GM19023 (cell line): ENCODE measurements around the gene HDAC6.
"Not testable (repeated sequence)": the region's sequence is repeated elsewhere in the genome, so short reads cannot be mapped to it uniquely, and the experiment has no call there.

Experiments
- ATAC-seq: cut with Tn5 transposase; IDR thresholded peaks from one replicate; pipeline ENCODE4 v1.9.1; 2021; ENCODE audit warnings: mild to moderate bottlenecking, moderate library complexity; ENCODE audit not compliant: unreplicated experiment

The HDAC6 gene

DNA sequence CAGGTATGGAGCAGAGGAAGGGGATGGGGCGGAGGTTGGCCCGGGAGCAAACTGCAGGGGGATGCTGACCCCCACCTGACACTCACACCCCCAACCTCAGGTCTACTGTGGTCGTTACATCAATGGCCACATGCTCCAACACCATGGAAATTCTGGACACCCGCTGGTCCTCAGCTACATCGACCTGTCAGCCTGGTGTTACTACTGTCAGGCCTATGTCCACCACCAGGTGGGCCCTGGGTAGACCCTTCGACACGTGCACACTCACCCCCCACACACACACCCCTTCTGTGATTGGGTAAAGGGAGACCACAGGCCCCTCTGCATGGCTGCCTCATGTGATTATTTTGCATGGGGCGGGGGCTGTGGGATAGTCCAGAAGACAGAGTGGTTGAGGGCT lies 22.2 kb downstream of the HDAC6 start:
- ATAC-seq: no peak

DNA sequence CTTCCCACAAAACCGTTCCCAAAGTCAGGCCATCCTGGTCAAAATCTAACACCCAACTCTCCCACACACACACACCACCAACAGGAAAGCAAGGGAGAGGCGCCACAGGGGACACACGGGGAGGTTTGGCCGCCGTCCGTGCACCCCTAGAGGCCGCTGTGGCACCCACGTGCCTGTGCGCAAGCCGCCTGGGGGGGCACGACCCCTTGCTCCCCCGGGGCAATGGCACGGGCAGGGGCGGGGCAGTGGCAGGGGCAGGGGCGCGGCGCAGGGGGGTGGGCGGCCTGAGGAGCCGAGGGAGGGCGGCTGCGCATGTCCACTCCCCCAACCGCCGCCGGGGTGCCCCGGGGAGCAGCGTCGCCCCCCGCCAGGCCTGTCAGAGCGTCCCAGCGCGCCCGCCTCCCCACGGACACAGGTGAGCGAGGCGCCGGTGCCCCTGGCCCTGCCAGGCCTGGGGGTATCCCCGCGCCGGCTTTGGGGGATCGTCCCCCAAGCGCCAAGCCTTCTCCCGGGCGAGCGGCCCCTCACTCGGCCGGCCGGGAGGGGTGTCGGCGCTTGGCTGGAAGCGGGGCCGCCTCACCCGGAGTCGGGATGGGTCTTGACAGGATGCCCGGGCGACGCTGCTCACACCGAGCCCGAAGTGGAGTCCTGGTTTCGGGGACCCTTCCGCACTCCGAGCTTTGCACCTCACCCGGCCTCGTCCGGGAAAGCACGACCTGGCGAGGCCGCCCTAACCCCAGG lies 24.4 kb downstream of the HDAC6 start, which contains the start of gene ERAS:
TSS of gene ERAS (plus strand) at position 379 of the 741 bp plus-strand sequence. CDS start 2,611 bp downstream, outside the sequence.
- ATAC-seq: no peak

DNA sequence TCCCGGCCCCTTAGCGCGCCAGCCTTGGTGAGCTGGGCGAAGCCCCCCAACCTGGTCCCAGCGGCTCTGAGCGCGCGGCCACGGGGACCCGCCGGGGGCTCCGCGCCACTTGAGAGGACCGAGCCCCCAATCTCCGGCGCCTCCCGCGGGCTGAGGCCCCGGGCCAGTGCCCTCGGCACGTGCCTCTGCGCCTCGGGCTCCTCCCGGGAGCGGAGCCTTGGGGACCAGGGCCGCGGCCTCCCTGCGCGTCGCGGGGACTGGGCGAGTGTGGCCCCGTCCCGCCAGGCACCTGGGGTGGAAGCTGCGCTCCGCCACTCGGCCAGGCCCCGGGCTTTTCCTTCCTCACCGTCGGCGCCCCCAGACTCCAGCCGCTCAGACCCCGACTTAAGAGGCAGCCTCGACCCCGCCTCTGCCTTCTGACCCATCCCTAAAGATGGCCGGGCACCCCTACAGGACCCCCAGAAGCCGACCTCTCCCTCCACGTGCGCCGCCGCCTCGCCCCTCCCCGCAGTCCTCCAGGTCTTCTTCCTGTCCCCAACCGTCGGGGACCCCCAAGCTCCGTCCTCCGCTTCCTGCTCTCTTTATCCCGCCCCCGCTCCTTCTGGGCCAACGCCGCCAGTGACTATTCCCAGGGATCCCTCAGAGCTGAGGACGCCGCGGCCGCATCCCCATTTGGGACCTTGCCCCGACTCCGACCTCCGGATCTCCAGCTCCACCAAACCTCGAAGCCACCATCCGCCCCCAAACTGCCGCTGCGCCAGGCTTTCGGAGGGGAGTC lies 25.2 kb downstream of the HDAC6 start:
- ATAC-seq: no peak

DNA sequence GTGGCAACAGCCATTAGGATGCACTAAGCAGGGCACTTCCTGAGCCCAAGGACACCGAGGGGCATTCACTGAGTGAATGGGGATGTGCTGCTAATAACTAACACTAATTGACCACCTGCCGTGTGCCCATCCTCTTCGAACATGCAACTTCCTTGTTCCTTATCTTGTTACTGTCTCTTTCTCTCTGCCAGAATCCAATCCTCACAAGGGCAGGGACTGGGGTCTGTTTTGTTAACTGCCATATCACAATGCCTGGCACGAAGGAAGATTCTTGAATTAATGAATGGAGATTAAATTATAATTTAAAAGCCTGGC lies 25.7 kb downstream of the HDAC6 start:
- no peak for ATAC-seq

DNA sequence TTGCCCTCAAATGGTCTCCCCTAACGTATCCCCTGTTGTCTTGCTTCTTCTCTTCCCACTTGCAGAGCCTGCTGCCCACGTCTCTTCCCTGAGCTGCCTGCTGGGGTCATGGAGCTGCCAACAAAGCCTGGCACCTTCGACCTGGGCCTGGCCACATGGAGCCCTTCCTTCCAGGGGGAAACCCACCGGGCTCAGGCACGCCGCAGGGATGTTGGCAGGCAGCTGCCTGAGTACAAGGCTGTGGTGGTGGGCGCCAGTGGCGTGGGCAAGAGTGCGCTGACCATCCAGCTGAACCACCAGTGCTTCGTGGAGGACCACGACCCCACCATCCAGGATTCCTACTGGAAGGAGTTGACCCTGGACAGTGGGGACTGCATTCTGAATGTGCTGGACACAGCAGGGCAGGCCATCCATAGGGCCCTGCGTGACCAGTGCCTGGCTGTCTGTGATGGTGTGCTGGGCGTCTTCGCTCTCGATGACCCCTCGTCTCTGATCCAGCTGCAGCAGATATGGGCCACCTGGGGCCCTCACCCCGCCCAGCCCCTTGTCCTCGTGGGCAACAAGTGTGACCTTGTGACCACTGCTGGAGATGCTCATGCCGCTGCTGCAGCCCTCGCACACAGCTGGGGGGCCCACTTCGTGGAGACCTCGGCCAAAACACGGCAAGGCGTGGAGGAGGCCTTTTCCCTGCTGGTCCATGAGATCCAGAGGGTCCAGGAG lies 27.3 kb downstream of the HDAC6 start:
- ATAC-seq: no peak

DNA sequence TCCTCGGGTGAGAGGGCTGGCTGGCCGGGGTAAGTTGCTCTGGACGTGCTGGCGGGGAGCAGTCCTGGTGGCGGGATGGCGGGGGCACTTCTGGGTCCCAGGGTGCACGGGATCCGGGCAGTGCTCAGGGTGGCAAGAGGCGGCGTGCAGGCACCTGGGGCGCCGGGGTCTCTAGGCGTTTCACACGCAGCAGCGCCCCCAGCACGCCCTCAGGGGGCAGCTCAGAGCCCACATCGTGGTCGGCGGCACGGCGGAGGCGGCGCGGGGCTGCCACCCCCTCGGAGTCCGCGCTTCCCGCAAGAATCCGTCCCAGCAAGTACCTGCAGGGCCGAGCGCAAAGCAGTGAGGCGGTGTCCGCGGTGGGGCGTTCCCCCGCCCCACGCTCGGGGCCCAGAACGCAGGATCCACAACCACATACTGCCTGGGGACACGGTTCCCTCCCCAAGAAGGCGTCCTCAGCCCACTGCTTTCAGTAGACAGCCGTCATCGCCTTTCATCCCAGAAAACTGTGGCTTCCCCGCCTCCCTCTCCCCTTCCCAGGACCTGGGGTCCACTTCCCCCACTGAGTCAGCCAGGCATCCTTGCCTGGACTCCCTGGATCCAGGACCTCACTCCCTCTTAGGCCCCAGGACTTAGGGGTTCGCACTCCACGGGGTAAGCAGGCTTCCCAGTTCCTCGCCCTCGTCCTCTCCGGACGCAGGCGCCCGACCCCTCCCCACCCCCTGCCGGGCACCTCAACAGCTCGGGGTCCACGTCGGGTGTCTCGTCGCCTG lies 29.5 kb downstream of the HDAC6 start:
- no peak for ATAC-seq

DNA sequence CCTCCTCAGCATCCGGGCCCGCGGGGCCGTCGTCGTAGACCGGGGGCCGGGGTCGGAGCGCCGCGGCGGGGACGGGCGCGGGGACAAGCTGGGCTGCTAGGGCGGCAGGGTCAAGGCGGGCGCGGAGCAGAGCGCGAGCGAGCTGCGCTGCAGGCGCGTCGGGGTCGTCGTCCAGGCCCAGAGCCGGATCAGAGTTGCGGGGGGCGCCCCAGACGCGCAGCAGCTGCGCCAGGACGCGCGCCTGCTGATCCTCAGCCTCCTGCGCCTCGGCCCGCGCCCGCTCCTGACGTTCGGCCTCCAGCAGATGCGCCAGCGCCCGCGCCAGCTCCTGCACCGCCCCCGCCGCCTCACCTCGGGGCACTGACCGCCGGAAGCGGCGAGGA lies 30.0 kb downstream of the HDAC6 start:
- ATAC-seq: no peak

DNA sequence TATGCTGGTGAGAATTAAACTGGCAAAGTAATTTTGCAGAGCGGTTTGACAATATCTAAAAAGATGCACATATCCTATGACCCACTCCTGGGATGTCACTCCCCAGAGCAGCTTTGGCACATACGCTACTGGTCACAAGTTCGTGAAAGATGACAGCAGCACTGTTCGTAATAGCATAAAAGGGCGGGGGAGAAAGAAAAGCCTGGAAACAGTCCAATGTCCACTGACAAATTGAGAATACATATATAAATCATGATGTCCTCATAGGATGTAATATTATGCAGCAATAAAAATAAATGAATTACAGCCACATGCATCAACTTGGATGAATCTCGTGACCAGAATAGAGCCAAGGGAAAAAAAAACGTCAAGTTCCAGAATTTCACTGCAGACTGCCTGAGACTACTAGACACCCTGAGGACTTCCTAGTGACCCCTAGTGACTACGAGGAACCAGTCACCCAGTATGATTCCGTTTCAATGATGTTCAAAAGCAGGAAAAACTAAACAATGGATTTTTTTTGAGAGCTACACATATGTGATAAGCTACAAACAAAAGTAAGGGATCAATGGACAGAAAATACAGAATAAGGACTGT lies 31.8 kb downstream of the HDAC6 start:
- no peak for ATAC-seq

DNA sequence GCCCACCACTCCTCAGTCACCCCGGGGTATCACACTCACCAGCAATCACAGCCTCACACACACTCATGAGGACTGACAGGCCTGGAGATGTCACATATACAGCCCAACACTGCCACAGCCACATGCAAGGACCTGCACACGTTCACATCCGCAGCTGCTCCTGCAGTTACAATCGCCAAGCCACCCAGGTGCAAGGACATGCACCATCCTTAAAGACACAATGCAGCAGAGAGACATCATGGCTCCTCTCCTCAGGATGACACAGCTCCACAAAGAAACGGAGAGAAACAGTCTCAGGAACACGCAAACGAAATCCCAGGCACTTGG lies 32.5 kb downstream of the HDAC6 start:
- ATAC-seq: no peak

DNA sequence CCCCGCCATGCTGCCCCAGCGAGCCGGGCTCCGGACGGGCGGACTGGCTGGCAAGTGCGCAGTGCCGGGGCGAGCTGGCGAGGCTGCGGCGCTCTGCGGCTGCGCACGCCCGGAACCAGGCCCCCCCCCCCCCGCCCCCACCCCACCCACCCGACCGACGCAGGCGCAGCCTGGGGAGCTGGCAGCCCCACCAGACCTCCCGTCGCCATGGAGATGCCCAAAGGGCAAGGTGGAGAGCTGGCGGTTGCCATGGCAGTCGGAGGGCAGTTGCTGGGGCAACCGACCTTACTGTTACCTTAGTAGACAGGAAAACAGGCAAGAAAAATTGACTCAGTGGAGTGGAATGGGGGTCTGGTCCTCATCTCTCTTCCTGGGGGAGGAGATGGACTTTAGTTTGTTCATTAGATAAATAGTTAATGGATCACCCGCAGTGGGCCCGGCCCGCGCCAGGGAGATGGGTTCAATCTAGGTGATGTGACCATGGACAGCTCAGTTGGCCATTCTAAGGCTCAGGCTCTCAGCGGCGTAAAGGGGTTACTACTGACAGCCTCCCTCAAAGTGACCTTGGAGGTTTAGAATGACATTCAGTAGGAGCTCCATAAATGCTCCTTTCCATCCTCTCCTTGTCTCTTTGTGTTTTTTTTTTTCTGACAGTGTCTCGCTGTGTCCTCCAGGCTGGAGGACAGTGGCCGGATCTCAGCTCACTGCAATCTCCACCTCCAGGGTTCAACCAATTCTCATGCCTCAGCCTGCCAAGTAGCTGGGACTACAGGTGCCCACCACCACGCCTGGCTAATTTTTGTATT lies 33.9 kb downstream of the HDAC6 start, which contains the start of gene PCSK1N:
TSS of gene PCSK1N (minus strand) at position 87 of the 806 bp plus-strand sequence. CDS start at position 9, 78 bp downstream.
- ATAC-seq: no peak

DNA sequence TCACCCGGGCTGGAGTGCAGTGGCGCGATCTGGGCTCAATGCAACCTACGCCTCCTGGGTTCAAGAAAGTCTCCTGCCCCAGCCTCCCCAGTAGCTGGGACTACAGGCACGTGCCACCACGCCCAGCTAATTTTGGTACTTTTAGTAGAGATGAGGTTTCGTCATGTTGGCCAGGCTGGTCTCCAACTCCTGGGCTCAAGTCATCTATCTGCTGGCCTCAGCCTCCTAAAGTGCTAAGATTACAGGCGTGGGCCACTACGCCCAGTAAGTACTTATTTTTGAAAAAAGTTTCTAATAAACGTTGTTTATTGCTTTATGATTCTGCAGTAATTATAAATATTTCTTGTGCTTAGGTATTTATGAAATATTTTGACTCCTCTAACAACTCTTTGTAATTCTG lies 37.8 kb downstream of the HDAC6 start:
- ATAC-seq: no peak

DNA sequence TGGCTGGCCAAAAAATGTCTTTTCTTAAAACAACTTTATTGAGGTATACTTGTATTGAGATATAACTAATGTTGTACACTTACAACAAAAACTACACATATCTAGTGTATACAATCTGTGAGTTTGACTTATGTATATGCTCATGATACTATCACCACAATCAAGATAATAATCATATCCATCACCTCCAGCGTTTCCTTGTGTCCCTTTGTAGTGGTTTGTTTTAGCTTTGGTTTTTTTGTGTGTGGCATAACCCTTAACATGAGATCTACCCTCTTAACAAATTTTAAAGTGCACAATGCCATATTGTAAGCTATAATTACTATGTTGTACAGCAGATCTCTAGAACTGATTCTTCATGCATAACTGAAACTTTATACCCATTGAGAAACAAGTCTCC lies 47.0 kb downstream of the HDAC6 start:
- ATAC-seq: no peak

DNA sequence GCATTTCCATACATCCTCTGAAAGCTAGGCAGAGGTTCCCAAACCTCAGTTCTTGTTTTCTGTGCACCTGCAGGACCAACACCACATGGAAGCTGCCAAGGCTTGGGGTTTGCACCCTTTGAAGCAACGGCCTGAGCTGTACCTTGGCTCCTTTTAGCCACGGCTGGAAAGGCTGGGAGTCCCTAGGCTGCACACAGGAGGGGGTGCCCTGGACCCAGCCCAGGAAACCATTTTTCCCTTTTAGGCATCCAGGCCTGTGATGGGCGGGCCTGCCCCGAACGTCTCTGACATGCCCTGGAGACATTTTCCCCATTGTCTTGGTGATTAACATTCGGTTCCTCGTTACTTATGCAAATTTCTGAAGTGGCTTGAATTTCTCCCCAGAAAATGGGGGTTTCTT lies 51.0 kb downstream of the HDAC6 start:
- ATAC-seq: no peak

DNA sequence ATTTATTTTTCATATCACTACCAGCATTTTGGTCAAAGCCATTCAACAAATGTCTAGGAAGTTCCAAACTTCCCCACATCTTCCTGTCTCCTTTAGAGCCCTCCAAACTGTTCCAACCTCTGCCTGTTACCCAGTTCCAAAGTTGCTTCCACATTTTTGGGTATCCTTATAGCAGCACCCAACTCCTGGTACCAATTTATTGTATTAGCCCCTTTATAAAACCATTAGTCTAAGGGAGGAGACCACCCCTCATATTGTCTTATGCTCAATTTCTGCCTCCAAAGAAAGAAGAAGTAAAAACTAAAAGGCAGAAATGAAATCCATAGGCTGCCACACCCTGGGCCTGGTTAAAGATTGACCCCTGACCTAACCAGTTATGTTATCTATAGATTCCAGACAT lies 51.6 kb downstream of the HDAC6 start:
- ATAC-seq: not testable (repeated sequence)

DNA sequence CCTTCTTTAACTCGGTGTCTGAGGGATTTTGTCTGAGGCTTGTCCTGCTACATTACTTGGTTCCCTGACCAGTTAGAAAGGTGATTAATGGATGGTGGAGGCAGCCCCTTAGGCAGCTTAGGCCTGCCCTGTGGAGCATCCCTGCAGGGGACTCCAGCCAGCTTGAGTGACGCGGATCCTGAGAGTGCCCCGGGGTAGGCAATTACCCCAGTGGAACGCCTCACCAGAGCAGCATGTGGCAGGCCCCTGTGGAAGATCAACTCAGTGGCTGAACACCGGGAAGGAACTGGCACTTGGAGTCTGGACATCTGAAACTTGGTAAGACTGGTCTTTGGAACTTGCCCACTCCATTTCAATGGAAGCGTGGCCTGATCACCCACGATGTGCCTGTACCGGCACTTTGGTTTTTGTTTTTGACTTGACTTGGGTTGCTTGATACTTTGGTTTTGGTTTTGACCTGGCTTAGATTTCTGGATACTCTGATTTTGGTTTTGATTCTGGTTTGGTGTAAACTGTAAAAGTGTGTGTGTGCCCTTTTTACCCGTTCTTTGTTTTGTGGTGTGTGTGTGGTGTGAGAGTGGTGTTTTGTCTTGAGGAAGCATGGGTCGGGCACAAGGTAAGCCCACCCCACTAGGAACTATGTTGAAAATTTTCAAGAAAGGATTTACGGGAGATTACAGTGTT lies 52.4 kb downstream of the HDAC6 start:
- ATAC-seq: not testable (repeated sequence)

DNA sequence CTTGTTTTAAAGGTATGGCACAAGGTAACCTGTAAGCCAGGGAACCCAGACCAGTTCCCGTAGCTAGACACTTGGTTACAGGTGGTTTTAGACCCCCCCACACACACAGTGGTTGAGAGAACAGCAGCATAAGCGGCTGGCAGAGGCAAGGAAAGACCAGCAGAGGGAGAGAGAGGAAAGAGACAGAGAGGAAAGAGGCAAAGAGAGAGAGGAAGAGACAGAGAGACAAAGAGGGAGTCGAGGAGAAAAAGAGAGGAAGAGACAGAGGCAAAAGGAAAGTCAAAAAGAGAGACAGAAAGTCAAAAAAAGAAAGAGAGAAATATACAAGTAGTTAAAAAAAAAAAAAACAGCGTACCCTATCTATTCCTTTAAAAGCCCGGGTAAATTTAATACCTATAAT lies 53.0 kb downstream of the HDAC6 start:
- no peak for ATAC-seq

DNA sequence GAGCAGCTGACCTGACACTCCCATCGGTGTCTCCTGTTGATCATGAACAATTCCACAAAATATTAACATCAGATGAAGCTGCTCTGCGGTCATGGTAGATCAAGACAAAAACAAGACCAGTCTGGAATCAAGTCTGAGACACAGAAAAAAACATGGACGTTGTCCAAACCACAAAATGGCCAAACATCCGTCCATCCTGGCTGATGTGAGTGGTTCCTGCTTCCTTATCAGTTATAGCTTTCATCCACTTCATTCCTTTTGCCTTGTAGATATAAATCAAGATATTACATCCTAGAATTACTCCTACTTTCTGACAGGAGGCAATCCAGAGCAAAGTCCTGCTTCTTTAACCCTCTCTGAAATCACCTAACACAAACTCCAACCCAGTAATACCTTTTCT lies 62.3 kb downstream of the HDAC6 start:
- ATAC-seq: no peak

DNA sequence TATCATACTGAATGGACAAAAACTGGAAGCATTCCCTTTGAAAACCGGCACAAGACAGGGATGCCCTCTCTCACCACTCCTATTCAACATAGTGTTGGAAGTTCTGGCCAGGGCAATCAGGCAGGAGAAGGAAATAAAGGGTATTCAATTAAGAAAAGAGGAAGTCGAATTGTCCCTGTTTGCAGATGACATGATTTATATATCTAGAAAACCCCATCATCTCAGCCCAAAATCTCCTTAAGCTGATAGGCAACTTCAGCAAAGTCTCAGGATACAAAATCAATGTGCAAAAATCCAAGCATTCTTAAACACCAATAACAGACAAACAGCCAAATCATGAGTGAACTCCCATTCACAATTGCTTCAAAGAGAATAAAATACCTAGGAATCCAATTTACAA lies 70.2 kb downstream of the HDAC6 start:
- ATAC-seq: not testable (repeated sequence)
